HepG2 (cell line): ENCODE measurements around the gene CPLANE2. TPM values are rescaled to one million over a fixed set of nuclear protein-coding genes. Genes with fewer than 3 reads are reported as not detected.

Experiments used
- ATAC-seq: fragments of 200-7000 bp; cut with Tn5 transposase; 3 replicates; pipeline ENCODE4 v1.9.1; 2020; ENCODE audit warnings: mild to moderate bottlenecking, moderate library complexity
- BruUV-seq: library from RNA; stranded (reverse); fragments of 400-500 nt; replicated peaks from 2 replicates; lab custom pipeline; 2021; lab: Mats Ljungman, UMichigan
- CTCF ChIA-PET: fragments of 300-600 bp; formaldehyde crosslinking; extraction: SDS; loops from one replicate; lab custom pipeline; 2021; ENCODE audit warnings: low total read pairs, inconsistent platforms, low intra/inter-chr PET ratio; lab: Yijun Ruan, JAX
- POLR2A ChIA-PET: fragments of 350-600 bp; sonication (Branson Sonifier 250); formaldehyde crosslinking; loops from one replicate; lab custom pipeline; 2020; ENCODE audit warnings: antibody characterized with exemption, inconsistent platforms; lab: Yijun Ruan, JAX
- DNase-seq: peaks from one replicate; pipeline ENCODE4 v3.0.0-alpha.2; 2015; ENCODE audit warnings: low spot score
- FAIRE-seq: peaks from 3 replicates; lab custom pipeline; 2011; peaks lifted over from hg19 to GRCh38; lab: Jason Lieb, UNC
- H2AFZ ChIP-seq: one replicate; pipeline ENCODE4 v1.6.1; 2011; ENCODE audit warnings: low read length, inconsistent platforms
- H3K27ac ChIP-seq: fragments of 300-600 bp; 3 replicates; pipeline ENCODE4 v1.8.0; 2011; ENCODE audit warnings: mixed run types, mild to moderate bottlenecking, mixed read lengths, low read length, inconsistent platforms; ENCODE audit not compliant: insufficient read depth; ENCODE audit errors: extremely low read length
- H3K27me3 ChIP-seq, 2 experiments: fragments of 200-600 bp in 1 of 2; 2 replicates in 1 of 2; 3 replicates in 1 of 2; pipeline versions ENCODE4 v1.6.0 to v1.8.0; 2011; ENCODE audit warnings: low read length in 2 of 2, mild to moderate bottlenecking in 2 of 2, moderate library complexity in 2 of 2, inconsistent platforms in 1 of 2; ENCODE audit not compliant: insufficient read depth in 2 of 2, control insufficient read depth in 1 of 2
- H3K36me3 ChIP-seq, 2 experiments: fragments of 200-600 bp in 1 of 2; replicated peaks in 1 of 2; 2 replicates in 1 of 2; 3 replicates in 1 of 2; pipeline versions ENCODE4 v1.5.1 to v1.8.0; 2011; ENCODE audit warnings: low read length in 2 of 2, inconsistent platforms in 1 of 2; ENCODE audit not compliant: insufficient read depth in 2 of 2, control insufficient read depth in 1 of 2
- H3K4me1 ChIP-seq: 2 replicates; pipeline ENCODE4 v1.5.1; 2012; ENCODE audit warnings: low read length, inconsistent platforms; ENCODE audit not compliant: insufficient read depth
- H3K4me2 ChIP-seq: 2 replicates; pipeline ENCODE4 v1.6.0; 2011; ENCODE audit warnings: low read depth, low read length, inconsistent platforms
- H3K4me3 ChIP-seq, 3 experiments: fragments of 200-600 bp in 1 of 3; sonication (generic), shearing (Covaris generic) in 1 of 3; replicated peaks in 1 of 3; 2 replicates each; pipeline ENCODE4 v1.5.1; 2011 to 2016; ENCODE audit warnings: low read length in 3 of 3, inconsistent platforms in 2 of 3, low read depth in 2 of 3, mild to moderate bottlenecking in 2 of 3, control low read depth in 1 of 3, mixed read lengths in 1 of 3; ENCODE audit not compliant: insufficient read depth in 1 of 3
- H3K79me2 ChIP-seq: one replicate; pipeline ENCODE4 v1.6.1; 2011; ENCODE audit warnings: low read length, inconsistent platforms; ENCODE audit not compliant: insufficient read depth
- H3K9ac ChIP-seq: 2 replicates; pipeline ENCODE4 v1.6.0; 2011; ENCODE audit warnings: mild to moderate bottlenecking, low read depth, low read length, inconsistent platforms; ENCODE audit not compliant: insufficient read depth
- H3K9me3 ChIP-seq: 2 replicates; pipeline ENCODE4 v1.5.1; 2012; ENCODE audit warnings: mild to moderate bottlenecking, low read length
- H4K20me1 ChIP-seq: 2 replicates; pipeline ENCODE4 v1.6.0; 2011; ENCODE audit warnings: inconsistent platforms, mild to moderate bottlenecking, low read length, moderate library complexity; ENCODE audit not compliant: insufficient read depth
- DR1 ChIP-seq: sonication (generic); formaldehyde crosslinking; IDR thresholded peaks from 2 replicates; pipeline ENCODE4 v1.8.0; 2021; ENCODE audit warnings: mild to moderate bottlenecking, missing genetic modification reagents, inconsistent platforms
- GZF1 ChIP-seq: sonication (generic); formaldehyde crosslinking; IDR thresholded peaks from 2 replicates; pipeline ENCODE4 v1.5.1; 2020; ENCODE audit warnings: mild to moderate bottlenecking, missing genetic modification reagents
- PCBP2 ChIP-seq: fragments of 200-400 bp; formaldehyde crosslinking; optimal IDR thresholded peaks from 2 replicates; pipeline ENCODE3; 2018; ENCODE audit warnings: low read length, low read depth; ENCODE audit not compliant: poor library complexity, severe bottlenecking
- PHF5A ChIP-seq: IDR thresholded peaks from one replicate; pipeline ENCODE4 v1.6.1; 2018; ENCODE audit warnings: low read depth, missing genetic modification reagents; ENCODE audit not compliant: unreplicated experiment
- POLR2G ChIP-seq: fragments of 200-400 bp; formaldehyde crosslinking; IDR thresholded peaks from 2 replicates; pipeline ENCODE4 v1.6.1; 2018; ENCODE audit warnings: mild to moderate bottlenecking, low read depth, low read length, moderate library complexity
- RFX3 ChIP-seq: IDR thresholded peaks from 2 replicates; pipeline ENCODE4 v1.6.1; 2016; ENCODE audit warnings: missing biosample characterization, missing genetic modification reagents
- TBP ChIP-seq: sonication (generic); formaldehyde crosslinking; IDR thresholded peaks from 2 replicates; pipeline ENCODE4 v1.5.0; 2020; ENCODE audit warnings: missing genetic modification reagents
- TGIF2 ChIP-seq: IDR thresholded peaks from 2 replicates; pipeline ENCODE4 v1.6.1; 2016; ENCODE audit warnings: control low read depth, missing compliant biosample characterization
- XRCC5 ChIP-seq: fragments of 200-400 bp; formaldehyde crosslinking; optimal IDR thresholded peaks from 2 replicates; pipeline ENCODE3; 2017; ENCODE audit warnings: mild to moderate bottlenecking, low read length
- ZBTB3 ChIP-seq: sonication (generic); formaldehyde crosslinking; IDR thresholded peaks from 2 replicates; pipeline ENCODE4 v1.4.0; 2020; ENCODE audit warnings: low read depth, mild to moderate bottlenecking, moderate library complexity, missing genetic modification reagents, borderline replicate concordance
- ZFP62 ChIP-seq: sonication (generic); formaldehyde crosslinking; IDR thresholded peaks from 2 replicates; pipeline ENCODE4 v1.4.0; 2020; ENCODE audit warnings: missing genetic modification reagents
- ZFP90 ChIP-seq: sonication (generic); formaldehyde crosslinking; IDR thresholded peaks from 2 replicates; pipeline ENCODE4 v1.8.0; 2022; ENCODE audit warnings: missing genetic modification reagents, mild to moderate bottlenecking, inconsistent platforms, borderline replicate concordance
- ZNF17 ChIP-seq: sonication (generic); formaldehyde crosslinking; IDR thresholded peaks from 2 replicates; pipeline ENCODE4 v1.5.0; 2020; ENCODE audit warnings: mild to moderate bottlenecking, missing genetic modification reagents
- ZNF207 ChIP-seq: fragments of 450-650 bp; IDR thresholded peaks from 2 replicates; pipeline ENCODE4 v1.6.1; 2016; ENCODE audit warnings: antibody characterized with exemption, borderline replicate concordance
- WGBS: methylation state at CpG from one replicate; pipeline ENCODE4 v1.1.6; 2017; ENCODE audit warnings: low lambda C conversion rate; 5-methylcytosine and 5-hydroxymethylcytosine counted together
- in situ Hi-C: cut with HindIII; loops from 2 replicates; pipeline ENCODE4 v1.10.0; 2017; ENCODE audit warnings: low pct_unique_long_range_greater_than_20kb; ENCODE audit not compliant: extremely low pct_ligation_motif_present
- intact Hi-C: fragments of 100-400 bp; cut with micrococcal nuclease; formaldehyde crosslinking; loops from one replicate; pipeline ENCODE4 v1.10.0; 2022; ENCODE audit not compliant: unreplicated experiment
- polyA plus RNA-seq, 8 experiments: library from polyadenylated mRNA; depleted of rRNA in 3 of 8; stranded (reverse) in 7 of 8; unstranded in 1 of 8; fragments of >200 nt; fragmentation: Illumina TruSeq in 4 of 8; extraction: Trizol in 4 of 8; gene quantifications; 2 replicates each; pipeline versions ENCODE4 v1.2.1 to v1.2.3, GENCODE V29; 2011 to 2016; ENCODE audit warnings: low read depth in 4 of 8, missing spikeins in 1 of 8, mixed read lengths in 1 of 8; ENCODE audit not compliant: insufficient read depth in 1 of 8
- total RNA-seq, 5 experiments: library from RNA; depleted of rRNA; stranded (reverse); fragments of >200 nt; fragmentation: Illumina TruSeq; extraction: Trizol; gene quantifications; 2 replicates each; pipeline ENCODE4 v1.2.3, GENCODE V29; 2016; ENCODE audit warnings: low read depth in 1 of 5
- TF ChIP-seq, protein P1 (sequence below): sonication (generic); formaldehyde crosslinking; IDR thresholded peaks from 2 replicates; pipeline ENCODE4 v1.5.1; 2020; ENCODE audit warnings: mild to moderate bottlenecking, missing genetic modification reagents, moderate library complexity
- TF ChIP-seq, protein P2 (sequence below): sonication (generic); formaldehyde crosslinking; IDR thresholded peaks from 2 replicates; pipeline ENCODE4 v1.8.1; 2023; ENCODE audit warnings: missing genetic modification reagents, mild to moderate bottlenecking, borderline replicate concordance
- TF ChIP-seq, protein P3 (sequence below): sonication (generic); formaldehyde crosslinking; IDR thresholded peaks from 2 replicates; pipeline ENCODE4 v1.4.0; 2020; ENCODE audit warnings: missing genetic modification reagents
- TF ChIP-seq, protein P4 (sequence below): sonication (generic); formaldehyde crosslinking; IDR thresholded peaks from 2 replicates; pipeline ENCODE4 v1.5.0; 2020; ENCODE audit warnings: mild to moderate bottlenecking, low read depth, missing genetic modification reagents, borderline replicate concordance

The CPLANE2 gene
- total and polyA plus RNA-seq, 2 of the 13 experiments (the other 11 are each of a cell fraction or from before 2014, with no cell fraction given): 0.29 to 1.6 TPM

DNA sequence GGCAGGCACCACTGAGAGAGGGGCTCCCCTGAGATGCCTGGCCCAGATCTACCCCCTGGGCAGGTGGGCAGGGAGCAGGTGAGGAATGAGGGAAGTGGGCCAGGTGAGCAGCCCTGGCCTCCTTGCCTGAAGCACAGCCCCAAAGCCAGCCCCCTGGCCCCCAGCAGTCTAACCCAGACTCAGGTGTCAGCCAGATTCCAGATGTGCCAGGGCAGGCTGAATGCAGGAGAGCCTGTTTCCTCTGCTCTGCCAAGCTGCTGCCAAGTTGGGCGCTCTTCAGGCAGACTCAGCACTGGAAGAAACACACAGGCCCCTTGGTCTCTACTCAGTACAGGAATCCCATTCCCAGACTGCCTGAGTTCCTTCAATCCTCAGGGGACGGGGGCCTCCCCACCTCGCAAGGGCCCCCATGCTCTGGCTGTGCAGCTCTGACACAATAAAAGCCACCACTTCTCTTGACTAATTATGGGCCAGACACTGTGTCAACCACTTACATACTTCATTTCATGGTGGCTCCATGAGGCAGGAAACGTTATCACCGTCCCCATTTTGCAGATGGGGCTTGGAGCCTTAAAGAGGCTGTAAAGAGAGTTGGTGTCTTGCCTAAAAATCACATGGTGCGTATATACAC lies 45.0 kb downstream of the CPLANE2 start (continued):
- TF ChIP-seq, protein P1, sequence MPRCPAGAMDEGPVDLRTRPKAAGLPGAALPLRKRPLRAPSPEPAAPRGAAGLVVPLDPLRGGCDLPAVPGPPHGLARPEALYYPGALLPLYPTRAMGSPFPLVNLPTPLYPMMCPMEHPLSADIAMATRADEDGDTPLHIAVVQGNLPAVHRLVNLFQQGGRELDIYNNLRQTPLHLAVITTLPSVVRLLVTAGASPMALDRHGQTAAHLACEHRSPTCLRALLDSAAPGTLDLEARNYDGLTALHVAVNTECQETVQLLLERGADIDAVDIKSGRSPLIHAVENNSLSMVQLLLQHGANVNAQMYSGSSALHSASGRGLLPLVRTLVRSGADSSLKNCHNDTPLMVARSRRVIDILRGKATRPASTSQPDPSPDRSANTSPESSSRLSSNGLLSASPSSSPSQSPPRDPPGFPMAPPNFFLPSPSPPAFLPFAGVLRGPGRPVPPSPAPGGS (CRISPR knock-in tag): no peak
- TF ChIP-seq GZF1 (no peak), POLR2G (no peak), ZFP90 (CRISPR knock-in tag) (no peak), DR1 (CRISPR knock-in tag) (no peak)

DNA sequence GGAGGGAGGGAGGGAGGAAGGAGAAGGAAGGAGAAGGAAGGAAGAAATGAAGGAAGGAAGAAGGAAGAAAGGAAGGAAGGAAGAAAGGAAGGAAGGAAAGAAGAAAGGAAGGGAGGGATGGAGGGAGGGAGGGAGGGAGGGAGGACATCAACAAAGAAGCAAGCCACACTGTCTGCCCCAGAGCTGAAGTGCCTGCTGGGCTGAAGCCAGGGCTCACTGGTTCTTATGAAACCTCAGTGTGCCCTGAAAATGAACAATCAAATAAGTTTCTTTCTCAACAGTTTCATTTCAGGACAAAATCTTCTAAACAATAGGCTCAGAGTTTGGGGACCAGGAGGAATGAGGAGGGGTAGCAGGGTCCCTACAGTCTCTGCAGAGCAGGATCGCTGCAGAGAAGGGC lies 45.7 kb downstream of the CPLANE2 start:
- FAIRE-seq: no peak
- WGBS: no CpG with 5 or more reads among the region's 1 CpG
- H4K20me1 ChIP-seq: no peaks in the 10 kb centered on the region
- H3K4me1 ChIP-seq: peaks cover 39% of the 10 kb centered on the region
- no peak overlapping the region for H3K27ac ChIP-seq
- no TSS peak for BruUV-seq
- no peaks in the 10 kb centered on the region for H3K9me3 ChIP-seq
- DNase-seq: no peak
- in situ Hi-C loops: no loop called here
- H3K79me2 ChIP-seq: no peaks in the 10 kb centered on the region
- H3K4me2 ChIP-seq: no peak overlapping the region
- ATAC-seq: no peak
- CTCF ChIA-PET: no interaction called here
- intact Hi-C loops: no loop called here
- no peak overlapping the region for H3K4me3 ChIP-seq
- H3K27me3 ChIP-seq: peaks cover 2 to 5% of the 10 kb centered on the region in 2 experiments; a peak in 2 of 5 replicates
- H3K36me3 ChIP-seq: no peaks in the 10 kb centered on the region
- no peak overlapping the region for H2AFZ ChIP-seq
- no peak overlapping the region for H3K9ac ChIP-seq
- POLR2A ChIA-PET: interaction anchor here (0.6 kb wide), 1 partner anchor 74 kb away, joined by 3 read pairs; no protein-coding TSS in a partner anchor
- TF ChIP-seq, protein P2, sequence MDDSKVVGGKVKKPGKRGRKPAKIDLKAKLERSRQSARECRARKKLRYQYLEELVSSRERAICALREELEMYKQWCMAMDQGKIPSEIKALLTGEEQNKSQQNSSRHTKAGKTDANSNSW: no peak
- TF ChIP-seq, protein P3, sequence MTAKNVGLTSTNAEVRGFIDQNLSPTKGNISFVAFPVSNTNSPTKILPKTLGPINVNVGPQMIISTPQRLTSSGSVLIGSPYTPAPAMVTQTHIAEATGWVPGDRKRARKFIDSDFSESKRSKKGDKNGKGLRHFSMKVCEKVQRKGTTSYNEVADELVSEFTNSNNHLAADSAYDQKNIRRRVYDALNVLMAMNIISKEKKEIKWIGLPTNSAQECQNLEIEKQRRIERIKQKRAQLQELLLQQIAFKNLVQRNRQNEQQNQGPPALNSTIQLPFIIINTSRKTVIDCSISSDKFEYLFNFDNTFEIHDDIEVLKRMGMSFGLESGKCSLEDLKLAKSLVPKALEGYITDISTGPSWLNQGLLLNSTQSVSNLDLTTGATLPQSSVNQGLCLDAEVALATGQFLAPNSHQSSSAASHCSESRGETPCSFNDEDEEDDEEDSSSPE (CRISPR knock-in tag): no peak
- TF ChIP-seq PHF5A (no peak), PCBP2 (no peak), ZNF207 (no peak), TBP (CRISPR knock-in tag) (no peak), ZBTB3 (no peak), XRCC5 (no peak), ZFP62 (CRISPR knock-in tag) (no peak), ZNF17 (CRISPR knock-in tag) (no peak), TGIF2 (CRISPR knock-in tag) (no peak), RFX3 (CRISPR knock-in tag) (no peak)
- TF ChIP-seq, protein P4, sequence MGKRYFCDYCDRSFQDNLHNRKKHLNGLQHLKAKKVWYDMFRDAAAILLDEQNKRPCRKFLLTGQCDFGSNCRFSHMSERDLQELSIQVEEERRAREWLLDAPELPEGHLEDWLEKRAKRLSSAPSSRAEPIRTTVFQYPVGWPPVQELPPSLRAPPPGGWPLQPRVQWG (CRISPR knock-in tag): no peak
